ENCODE measurements around the gene NCK2.

DNA sequence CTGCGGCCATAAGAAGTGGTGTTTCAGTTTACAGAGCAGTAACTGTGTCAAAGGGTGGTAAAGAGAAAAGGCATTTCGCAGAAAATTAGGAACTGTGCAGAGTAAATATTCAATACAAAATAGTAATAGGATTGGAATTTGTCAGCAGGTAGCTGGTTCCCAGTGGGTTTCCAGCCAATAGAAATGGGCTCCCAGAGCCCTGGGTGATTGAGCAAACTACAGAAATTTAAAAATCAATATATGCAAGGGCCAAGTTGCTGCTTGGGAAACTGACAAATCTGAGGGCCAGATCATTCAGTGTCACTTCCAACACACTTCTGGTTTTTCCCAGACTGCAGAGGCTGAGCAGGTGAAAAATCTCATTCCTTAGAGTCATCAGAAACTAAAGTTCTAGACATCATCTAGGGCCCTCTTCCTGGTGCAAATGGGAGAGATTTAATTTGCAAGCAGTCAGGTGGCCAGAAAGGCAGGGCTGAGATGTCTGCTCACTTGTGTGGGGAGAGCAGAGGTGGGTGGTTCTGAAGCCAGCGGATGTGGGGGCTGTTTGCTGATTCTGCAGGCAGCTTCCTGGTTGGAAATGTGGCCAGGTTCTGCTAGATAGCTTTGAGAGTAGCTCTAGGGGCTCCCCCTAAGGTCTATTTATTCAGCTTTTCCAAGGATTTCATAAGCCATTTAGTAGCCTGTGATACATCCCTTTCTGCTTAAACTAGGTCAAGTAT, 182.4 kb downstream of the NCK2 start:
- TF ChIP-seq POLR2A (IDR thresholded peaks at IDR 0.05) (no peak), POLR2AphosphoS5 (IDR thresholded peaks at IDR 0.05; ENCODE audit: insufficient read depth in 1 of 2, low read depth in 1 of 2) (no peak)
- TF ChIP-seq, protein P1, sequence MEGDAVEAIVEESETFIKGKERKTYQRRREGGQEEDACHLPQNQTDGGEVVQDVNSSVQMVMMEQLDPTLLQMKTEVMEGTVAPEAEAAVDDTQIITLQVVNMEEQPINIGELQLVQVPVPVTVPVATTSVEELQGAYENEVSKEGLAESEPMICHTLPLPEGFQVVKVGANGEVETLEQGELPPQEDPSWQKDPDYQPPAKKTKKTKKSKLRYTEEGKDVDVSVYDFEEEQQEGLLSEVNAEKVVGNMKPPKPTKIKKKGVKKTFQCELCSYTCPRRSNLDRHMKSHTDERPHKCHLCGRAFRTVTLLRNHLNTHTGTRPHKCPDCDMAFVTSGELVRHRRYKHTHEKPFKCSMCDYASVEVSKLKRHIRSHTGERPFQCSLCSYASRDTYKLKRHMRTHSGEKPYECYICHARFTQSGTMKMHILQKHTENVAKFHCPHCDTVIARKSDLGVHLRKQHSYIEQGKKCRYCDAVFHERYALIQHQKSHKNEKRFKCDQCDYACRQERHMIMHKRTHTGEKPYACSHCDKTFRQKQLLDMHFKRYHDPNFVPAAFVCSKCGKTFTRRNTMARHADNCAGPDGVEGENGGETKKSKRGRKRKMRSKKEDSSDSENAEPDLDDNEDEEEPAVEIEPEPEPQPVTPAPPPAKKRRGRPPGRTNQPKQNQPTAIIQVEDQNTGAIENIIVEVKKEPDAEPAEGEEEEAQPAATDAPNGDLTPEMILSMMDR (IDR thresholded peaks at IDR 0.05) = no peak

Measured in vagina (tissue), 2 donors.